Esophagus squamous epithelium (tissue), 5 donors: ENCODE measurements around the gene RGL1. TPM values are rescaled to one million over a fixed set of nuclear protein-coding genes. Genes with fewer than 3 reads are reported as not detected.
"Not testable (repeated sequence)": the region's sequence is repeated elsewhere in the genome, so short reads cannot be mapped to it uniquely, and the experiment has no call there.

Experiments used
- DNase-seq: peaks from one replicate; lab custom pipeline; 2025; lab: John Stamatoyannopoulos, UW
- H3K27ac ChIP-seq, 4 donors: fragments of 200-600 bp; sonication (generic); one replicate each; pipeline ENCODE4 v1.5.1; 2016 to 2019; ENCODE audit warnings: mild to moderate bottlenecking in 1 of 4
- H3K27me3 ChIP-seq, 4 donors: fragments of 200-600 bp; sonication (generic); 1 replicate in 3 of 4; 2 replicates in 1 of 4; pipeline versions ENCODE4 v1.5.1 to v1.6.0; 2017 to 2021; ENCODE audit warnings: antibody characterized with exemption in 1 of 4
- H3K36me3 ChIP-seq, 3 donors: fragments of 200-600 bp; sonication (generic); one replicate each; pipeline ENCODE4 v1.5.1; 2016 to 2019
- H3K4me1 ChIP-seq, 3 donors: fragments of 200-600 bp; sonication (generic); one replicate each; pipeline ENCODE4 v1.5.1; 2017 to 2019
- H3K4me3 ChIP-seq, 4 donors: fragments of 200-600 bp; sonication (generic); 1 replicate in 3 of 4; 2 replicates in 1 of 4; pipeline ENCODE4 v1.5.1; 2016 to 2019; ENCODE audit warnings: mild to moderate bottlenecking in 2 of 4, moderate library complexity in 1 of 4
- H3K9me3 ChIP-seq, 3 donors: fragments of 200-600 bp; sonication (generic); one replicate each; pipeline ENCODE4 v1.5.1; 2016 to 2019
- POLR2A ChIP-seq, 4 donors: fragments of 450-650 bp; IDR thresholded peaks; one replicate each; pipeline ENCODE4 v1.6.1; 2017; ENCODE audit warnings: antibody characterized with exemption in 4 of 4, mild to moderate bottlenecking in 4 of 4, moderate library complexity in 3 of 4
- WGBS, 2 donors: methylation state at CpG; one replicate each; pipeline ENCODE4 v1.1.5; 2018; 5-methylcytosine and 5-hydroxymethylcytosine counted together
- intact Hi-C: fragments of 100-400 bp; cut with DNase I; formaldehyde crosslinking; loops from one replicate; pipeline ENCODE4 v1.15.0; 2022
- total RNA-seq, 4 donors: library from RNA; depleted of rRNA; stranded (reverse); fragments of >200 nt; gene quantifications; one replicate each; pipeline ENCODE4 v1.1.0, GENCODE V29; 2016
- TF ChIP-seq, protein P1 (sequence below), 6 experiments: fragments of 450-650 bp in 4 of 6; fragments of 200-600 bp in 2 of 6; sonication (generic) in 2 of 6; IDR thresholded peaks; one replicate each; pipeline ENCODE4 v1.5.1; 2016 to 2019; ENCODE audit warnings: antibody characterized with exemption in 6 of 6, mild to moderate bottlenecking in 4 of 6, moderate library complexity in 4 of 6
- donor health status: DM: yes; HTN: yes; CAD: no.

Gene RGL1
- total RNA-seq, 4 donors from 2014 or later: 2.3 to 16.0 (median 5.7) TPM

DNA sequence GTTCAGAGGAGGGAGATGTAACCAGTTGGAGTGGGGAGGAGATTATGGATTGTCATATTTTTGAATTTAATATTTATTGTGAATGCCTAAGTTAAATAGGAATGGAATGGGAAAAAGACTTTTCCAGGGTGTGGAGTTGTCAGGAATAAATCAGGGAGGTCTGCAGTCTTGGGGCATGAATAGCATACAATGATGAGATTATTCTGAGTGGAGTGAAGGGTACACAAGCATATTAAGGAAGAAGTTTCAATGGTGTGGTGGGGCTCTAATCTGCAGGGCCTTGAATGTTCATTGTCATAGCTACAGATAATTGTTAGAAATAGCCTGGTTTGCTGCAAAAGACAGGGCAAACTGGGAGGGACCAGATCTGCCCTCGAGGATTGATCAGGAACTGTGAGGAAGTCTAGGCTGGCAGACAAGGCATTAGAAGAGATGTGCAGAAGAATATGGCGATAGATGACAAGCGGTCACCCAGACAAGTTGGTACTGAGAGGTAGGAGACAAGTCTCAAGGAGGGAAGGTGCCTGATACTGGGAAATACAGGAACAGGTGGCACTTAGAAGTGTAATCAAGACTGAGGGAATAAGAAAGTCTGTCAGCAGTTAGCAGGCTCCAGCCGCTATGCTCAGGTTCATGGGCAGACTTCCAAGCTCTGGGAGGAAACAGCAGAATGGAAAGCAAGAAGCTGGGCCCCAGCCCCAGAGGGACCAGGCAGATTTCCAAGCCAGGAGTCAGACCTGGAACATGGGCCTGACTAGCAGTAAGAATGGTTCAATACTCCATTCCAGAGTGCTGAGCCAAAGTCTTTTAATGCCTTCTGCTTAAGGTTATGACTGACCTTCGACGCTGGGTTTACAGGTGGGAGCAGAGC is 20.9 kb upstream of the RGL1 start:
- intact Hi-C loops: no loop called here
- WGBS, 2 donors: 37 to 49% methylated on average over 6 of the region's 6 CpGs

DNA sequence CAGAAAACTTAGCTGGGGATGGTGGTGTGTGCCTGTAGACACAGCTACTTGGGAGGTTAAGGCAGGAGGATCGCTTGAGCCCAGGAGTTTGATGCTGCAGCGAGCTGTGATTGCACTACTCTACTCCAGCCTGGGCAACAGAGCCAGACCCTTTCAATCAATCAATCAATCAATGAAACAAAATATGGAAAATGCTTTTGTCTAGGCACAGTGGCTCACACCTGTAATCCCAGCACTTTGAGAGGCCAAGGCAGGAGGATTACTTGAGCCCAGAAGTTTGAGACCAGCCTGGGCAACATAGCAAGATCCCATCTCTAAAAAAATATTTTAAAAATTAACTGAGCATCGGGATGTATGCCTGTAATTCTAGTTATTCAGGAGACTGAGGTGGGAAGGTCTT is 19.0 kb upstream of the RGL1 start:
- H3K36me3 ChIP-seq, DNase-seq, H3K27me3 ChIP-seq, H3K4me3 ChIP-seq, H3K9me3 ChIP-seq, intact Hi-C loops, H3K27ac ChIP-seq: not testable (repeated sequence)
- WGBS, 2 donors: 88 to 97% methylated on average over 3 of the region's 3 CpGs
- peaks cover 0 to 20% (median 6%) of the 10 kb centered on the region in 3 donors for H3K4me1 ChIP-seq

More for the DNA sequence above, 20.9 kb upstream of the RGL1 start:
- Histone ChIP-seq H3K4me3 (no peak overlapping the region), H3K27ac (no peak overlapping the region), H3K9me3 (no peaks in the 10 kb centered on the region), H3K27me3 (no peaks in the 10 kb centered on the region), H3K36me3 (no peaks in the 10 kb centered on the region), H3K4me1 (peaks cover 0 to 20% (median 6%) of the 10 kb centered on the region in 3 donors)
- DNase-seq: no peak
- no peak for TF ChIP-seq POLR2A (IDR thresholded peaks at IDR 0.05)
- TF ChIP-seq, protein P1, sequence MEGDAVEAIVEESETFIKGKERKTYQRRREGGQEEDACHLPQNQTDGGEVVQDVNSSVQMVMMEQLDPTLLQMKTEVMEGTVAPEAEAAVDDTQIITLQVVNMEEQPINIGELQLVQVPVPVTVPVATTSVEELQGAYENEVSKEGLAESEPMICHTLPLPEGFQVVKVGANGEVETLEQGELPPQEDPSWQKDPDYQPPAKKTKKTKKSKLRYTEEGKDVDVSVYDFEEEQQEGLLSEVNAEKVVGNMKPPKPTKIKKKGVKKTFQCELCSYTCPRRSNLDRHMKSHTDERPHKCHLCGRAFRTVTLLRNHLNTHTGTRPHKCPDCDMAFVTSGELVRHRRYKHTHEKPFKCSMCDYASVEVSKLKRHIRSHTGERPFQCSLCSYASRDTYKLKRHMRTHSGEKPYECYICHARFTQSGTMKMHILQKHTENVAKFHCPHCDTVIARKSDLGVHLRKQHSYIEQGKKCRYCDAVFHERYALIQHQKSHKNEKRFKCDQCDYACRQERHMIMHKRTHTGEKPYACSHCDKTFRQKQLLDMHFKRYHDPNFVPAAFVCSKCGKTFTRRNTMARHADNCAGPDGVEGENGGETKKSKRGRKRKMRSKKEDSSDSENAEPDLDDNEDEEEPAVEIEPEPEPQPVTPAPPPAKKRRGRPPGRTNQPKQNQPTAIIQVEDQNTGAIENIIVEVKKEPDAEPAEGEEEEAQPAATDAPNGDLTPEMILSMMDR (IDR thresholded peaks at IDR 0.05): no peak

DNA sequence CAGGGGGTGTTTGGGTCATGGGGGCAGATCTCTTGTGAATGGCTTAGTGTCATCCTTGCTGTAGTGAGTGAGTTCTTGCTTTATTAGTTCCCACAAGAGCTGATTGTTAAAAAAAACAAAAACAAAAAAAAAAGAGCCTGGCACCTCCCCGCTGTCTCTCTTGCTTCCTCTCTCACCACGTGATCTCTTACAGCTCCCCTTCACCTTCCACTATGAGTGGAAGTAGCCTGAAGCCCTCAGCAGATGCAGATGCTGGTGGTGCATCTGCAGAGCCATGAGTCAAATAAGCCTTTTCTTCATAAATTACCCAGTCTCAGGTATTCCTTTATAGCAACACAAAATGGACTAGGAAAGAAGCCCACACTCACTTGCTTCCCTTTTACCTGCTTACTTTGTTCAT is 17.2 kb upstream of the RGL1 start:
- WGBS, 2 donors: 70 to 74% methylated on average over 2 of the region's 2 CpGs
- no peak for TF ChIP-seq POLR2A (IDR thresholded peaks at IDR 0.05)
- TF ChIP-seq, protein P1 (IDR thresholded peaks at IDR 0.05): no peak
- DNase-seq: no peak
- H3K4me1 ChIP-seq: peaks cover 0 to 20% (median 6%) of the 10 kb centered on the region in 3 donors
- no peaks in the 10 kb centered on the region for H3K36me3 ChIP-seq
- H3K27me3 ChIP-seq: no peaks in the 10 kb centered on the region
- no peak overlapping the region for H3K4me3 ChIP-seq
- no peak overlapping the region for H3K27ac ChIP-seq
- intact Hi-C loops: no loop called here
- no peaks in the 10 kb centered on the region for H3K9me3 ChIP-seq

DNA sequence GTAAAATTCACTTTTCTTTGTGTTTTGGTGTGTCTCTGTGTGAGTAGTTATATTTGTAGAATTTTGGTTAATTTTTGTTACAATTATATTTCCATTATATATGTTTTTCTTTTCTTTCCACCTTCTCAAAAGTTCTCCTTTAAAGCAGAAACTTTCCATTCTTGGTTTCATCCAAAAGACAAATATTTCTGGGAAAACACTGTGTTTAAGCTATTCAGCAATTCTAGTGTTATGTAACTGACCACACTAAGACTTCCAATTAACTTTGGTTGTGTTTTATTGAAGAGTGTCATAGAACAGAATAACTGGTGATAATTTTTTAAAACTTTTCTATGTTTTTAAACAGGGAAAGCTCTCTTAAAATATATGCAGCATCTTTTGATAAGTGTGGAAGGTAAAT is 13.6 kb upstream of the RGL1 start:
- Histone ChIP-seq H3K27me3 (no peaks in the 10 kb centered on the region), H3K4me1 (no peaks in the 10 kb centered on the region), H3K36me3 (no peaks in the 10 kb centered on the region), H3K27ac (no peak overlapping the region), H3K4me3 (no peak overlapping the region), H3K9me3 (no peaks in the 10 kb centered on the region)
- no peak for TF ChIP-seq POLR2A (IDR thresholded peaks at IDR 0.05)
- TF ChIP-seq, protein P1 (IDR thresholded peaks at IDR 0.05): no peak
- DNase-seq: no peak
- intact Hi-C loops: no loop called here

- Histone ChIP-seq H3K9me3 (no peaks in the 10 kb centered on the region), H3K27me3 (no peaks in the 10 kb centered on the region), H3K27ac (no peak overlapping the region), H3K4me3 (no peak overlapping the region), H3K36me3 (no peaks in the 10 kb centered on the region), H3K4me1 (no peaks in the 10 kb centered on the region)
- intact Hi-C loops: no loop called here
- TF ChIP-seq POLR2A (IDR thresholded peaks at IDR 0.05): no peak
- TF ChIP-seq, protein P1 (IDR thresholded peaks at IDR 0.05): no peak
- DNase-seq: no peak
- 80 to 87% methylated on average over 2 of the region's 2 CpGs for WGBS, 2 donors
These were observed 12.6 kb upstream of the RGL1 start for GRCh38 chr1:183792300-183792699.
